Measurements from ENCODE around the gene AGBL1.

- TF ChIP-seq CTCF (IDR thresholded peaks at IDR 0.05) (no peak), POLR2A (IDR thresholded peaks at IDR 0.05) (no peak)
These were observed 852.8 kb downstream of the AGBL1 start for GRCh38 chr15:86932456-86932855.

All from right lobe of liver (tissue), 4 donors.